ENCODE data around the gene CACNA1F.

CACNA1F gene

GRCh38 chrX:49187526-49187925 is 45.6 kb downstream of the CACNA1F start:
- no peak overlapping the region for H3K23ac ChIP-seq (ENCODE audit: low read length)
- H3K27me3 ChIP-seq (ENCODE audit: insufficient read depth, low read length, poor library complexity): no peaks in the 10 kb centered on the region
- H3K4me2 ChIP-seq (ENCODE audit: low read length): no peak overlapping the region
- H3K4me3 ChIP-seq (ENCODE audit: low read length): no peak overlapping the region
- no peak overlapping the region for H4K5ac ChIP-seq (ENCODE audit: low read length)
- H2BK15ac ChIP-seq (replicated peaks; ENCODE audit: low read depth): no peak overlapping the region
- no peak overlapping the region for H3K27ac ChIP-seq (ENCODE audit: low read depth, low read length)
- WGBS (ENCODE audit: extremely low coverage, insufficient coverage, low lambda C conversion rate): no CpG with 5 or more reads among the region's 10 CpGs
- no peak overlapping the region for H4K8ac ChIP-seq (ENCODE audit: low read depth, low read length)
- no peaks in the 10 kb centered on the region for H3K36me3 ChIP-seq (ENCODE audit: control insufficient read depth, insufficient read depth, low read length)
- H3K79me1 ChIP-seq (ENCODE audit: low read length): no peaks in the 10 kb centered on the region
- no peak overlapping the region for H2BK5ac ChIP-seq (ENCODE audit: low read length)
- peak overlapping the region; percentile 68 for H3K9ac ChIP-seq (ENCODE audit: low read length)
- no peaks in the 10 kb centered on the region for H3K79me2 ChIP-seq (ENCODE audit: control insufficient read depth, insufficient read depth, low read length)
- no peak for DNase-seq
- H2BK120ac ChIP-seq (ENCODE audit: low read depth, low read length): no peak overlapping the region
- H3K4me1 ChIP-seq (ENCODE audit: control insufficient read depth, low read depth, low read length): no peaks in the 10 kb centered on the region
- H3K18ac ChIP-seq (ENCODE audit: low read length): no peak overlapping the region
- no peak overlapping the region for H3K56ac ChIP-seq (ENCODE audit: low read length)
- no peak overlapping the region for H2AK5ac ChIP-seq (ENCODE audit: low read length)
- H3K4ac ChIP-seq (ENCODE audit: low read depth, low read length): no peak overlapping the region

- DNase-seq: peak; percentile 39
- Histone ChIP-seq H3K36me3 (ENCODE audit: control insufficient read depth, insufficient read depth, low read length) (no peaks in the 10 kb centered on the region), H2BK120ac (ENCODE audit: low read depth, low read length) (no peak overlapping the region), H3K4me1 (ENCODE audit: control insufficient read depth, low read depth, low read length) (no peaks in the 10 kb centered on the region), H2BK5ac (ENCODE audit: low read length) (no peak overlapping the region), H3K27me3 (ENCODE audit: insufficient read depth, low read length, poor library complexity) (no peaks in the 10 kb centered on the region), H3K23ac (ENCODE audit: low read length) (no peak overlapping the region), H3K9ac (ENCODE audit: low read length) (peak overlapping the region; percentile 68), H3K4me3 (ENCODE audit: low read length) (no peak overlapping the region), H3K18ac (ENCODE audit: low read length) (peak overlapping the region; percentile 6), H3K79me1 (ENCODE audit: low read length) (no peaks in the 10 kb centered on the region), H3K27ac (ENCODE audit: low read depth, low read length) (no peak overlapping the region), H3K79me2 (ENCODE audit: control insufficient read depth, insufficient read depth, low read length) (no peaks in the 10 kb centered on the region), H2AK5ac (ENCODE audit: low read length) (no peak overlapping the region), H4K5ac (ENCODE audit: low read length) (no peak overlapping the region), H4K8ac (ENCODE audit: low read depth, low read length) (no peak overlapping the region), H3K4me2 (ENCODE audit: low read length) (no peak overlapping the region), H2BK15ac (replicated peaks; ENCODE audit: low read depth) (no peak overlapping the region), H3K56ac (ENCODE audit: low read length) (peak overlapping the region; percentile 81), H3K4ac (ENCODE audit: low read depth, low read length) (no peak overlapping the region)
- no CpG with 5 or more reads among the region's 15 CpGs for WGBS (ENCODE audit: extremely low coverage, insufficient coverage, low lambda C conversion rate)
Observed at GRCh38 chrX:49187028-49187394, 46.1 kb downstream of the CACNA1F start.

DNA sequence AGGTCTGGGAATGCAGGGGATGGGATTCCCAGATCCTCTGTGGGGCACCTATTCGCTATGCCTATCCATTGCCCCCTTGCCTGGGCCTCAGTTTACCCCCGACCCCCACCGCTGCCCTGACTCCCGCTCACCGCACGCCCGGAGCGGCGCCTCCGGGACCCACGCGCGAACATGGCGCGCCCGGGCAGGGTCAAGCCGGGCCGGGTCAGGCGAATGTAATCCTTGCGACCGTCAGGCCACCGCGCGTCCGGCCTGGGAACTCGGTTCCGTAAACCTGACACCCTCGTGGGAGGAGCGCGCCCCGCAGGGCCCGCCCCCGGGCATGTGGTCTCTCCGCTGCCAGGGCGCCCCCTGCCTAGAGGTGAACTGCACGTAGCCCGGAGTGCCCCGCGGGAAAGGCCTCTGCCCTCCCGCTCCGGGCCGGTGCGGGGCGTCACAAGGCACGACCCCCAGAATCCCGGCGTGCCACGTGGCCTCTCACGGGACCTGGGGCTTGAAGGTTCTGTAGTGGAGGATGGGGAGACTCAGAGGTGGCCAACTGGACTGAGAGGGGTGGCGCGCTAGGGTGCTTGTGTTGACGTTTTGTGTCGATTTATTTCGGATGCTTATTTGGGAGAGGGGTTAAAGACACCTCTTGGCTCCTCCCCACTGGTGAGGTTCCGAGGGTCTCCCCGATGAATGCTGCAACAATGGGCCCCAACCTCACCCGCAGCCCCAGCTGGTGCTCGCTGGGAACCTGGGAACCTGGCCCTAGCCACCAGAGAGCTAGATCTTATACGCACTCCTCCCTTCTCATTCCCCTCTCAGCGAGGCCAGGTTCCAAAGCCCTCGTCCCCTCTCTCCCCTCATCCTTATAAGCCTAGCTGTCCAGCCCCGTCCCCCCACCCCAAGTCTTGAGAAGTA is 46.8 kb downstream of the CACNA1F start, which contains the start of gene PRICKLE3:
Gene PRICKLE3 (minus strand): TSS at position 249 of the 903 bp plus-strand sequence. CDS start 76 bp downstream, at position 173.
- WGBS (ENCODE audit: extremely low coverage, insufficient coverage, low lambda C conversion rate): no CpG with 5 or more reads among the region's 62 CpGs
- Histone ChIP-seq H3K56ac (ENCODE audit: low read length) (peak within 1 kb of the TSS; percentile 83), H3K79me2 (ENCODE audit: control insufficient read depth, insufficient read depth, low read length) (no peaks in the 10 kb centered on the region), H4K5ac (ENCODE audit: low read length) (no peak within 1 kb of the TSS), H3K9ac (ENCODE audit: low read length) (peak within 1 kb of the TSS; percentile 78), H2AK5ac (ENCODE audit: low read length) (no peak within 1 kb of the TSS), H3K4me2 (ENCODE audit: low read length) (peak within 1 kb of the TSS; percentile 54), H3K4ac (ENCODE audit: low read depth, low read length) (no peak within 1 kb of the TSS), H2BK120ac (ENCODE audit: low read depth, low read length) (no peak within 1 kb of the TSS), H3K23ac (ENCODE audit: low read length) (no peak within 1 kb of the TSS), H3K18ac (ENCODE audit: low read length) (peak within 1 kb of the TSS; percentile 76), H2BK5ac (ENCODE audit: low read length) (no peak within 1 kb of the TSS), H3K27ac (ENCODE audit: low read depth, low read length) (no peak within 1 kb of the TSS), H4K8ac (ENCODE audit: low read depth, low read length) (no peak within 1 kb of the TSS), H3K4me3 (ENCODE audit: low read length) (peak within 1 kb of the TSS; percentile 63), H3K4me1 (ENCODE audit: control insufficient read depth, low read depth, low read length) (no peaks in the 10 kb centered on the region), H3K79me1 (ENCODE audit: low read length) (no peaks in the 10 kb centered on the region), H3K36me3 (ENCODE audit: control insufficient read depth, insufficient read depth, low read length) (no peaks in the 10 kb centered on the region), H3K27me3 (ENCODE audit: insufficient read depth, low read length, poor library complexity) (no peaks in the 10 kb centered on the region), H2BK15ac (replicated peaks; ENCODE audit: low read depth) (no peak within 1 kb of the TSS)
- peak; percentile 82 for DNase-seq

DNA sequence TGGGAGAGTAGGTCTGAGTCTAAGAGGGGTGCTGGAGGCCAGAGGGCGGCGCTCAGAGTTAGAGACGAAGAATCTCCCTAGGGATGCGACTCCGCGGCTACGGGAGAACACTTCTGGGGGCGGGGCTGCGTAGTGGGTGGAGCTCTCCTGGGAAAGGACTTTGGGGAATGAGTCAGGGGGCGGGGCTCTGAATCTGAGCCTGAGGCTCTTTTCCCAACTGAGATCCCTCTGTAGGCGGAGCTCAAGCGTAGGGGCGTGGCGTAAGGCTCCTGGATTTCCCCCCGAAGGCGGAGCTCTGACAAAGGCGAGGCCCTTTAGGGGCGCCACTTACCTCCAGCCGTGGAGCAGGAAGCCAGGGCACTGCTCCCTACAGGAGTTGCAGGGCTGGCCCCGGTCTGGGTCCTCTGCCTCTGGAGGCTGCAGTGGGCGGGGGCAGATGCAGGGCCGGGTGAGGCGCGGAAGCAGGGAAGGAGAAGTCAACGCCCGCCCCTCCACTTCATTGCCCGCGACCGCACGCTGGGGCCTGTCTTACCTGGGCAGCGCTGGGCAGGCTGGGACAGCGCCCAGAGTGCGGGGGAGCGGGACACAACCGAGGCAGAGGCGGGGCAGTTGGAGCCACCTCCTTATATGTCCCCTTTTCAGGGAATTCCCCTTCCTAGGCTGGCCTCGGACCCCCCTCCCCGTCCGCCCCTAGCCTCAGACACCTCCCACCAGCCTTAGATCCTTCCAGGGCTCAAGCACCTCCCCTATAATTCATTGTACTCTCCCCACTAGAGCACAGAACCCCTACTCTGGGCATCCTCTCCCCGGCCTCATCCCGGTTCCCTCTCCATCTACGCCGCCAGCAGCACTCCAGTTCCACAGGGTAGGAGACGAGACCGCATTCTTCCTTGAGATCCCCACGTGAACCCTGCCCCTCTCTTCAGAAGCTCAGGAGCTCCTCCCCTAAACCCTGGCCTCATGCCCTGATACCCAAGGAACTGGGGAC is 48.6 kb downstream of the CACNA1F start:
- H3K4me1 ChIP-seq (ENCODE audit: control insufficient read depth, low read depth, low read length): no peaks in the 10 kb centered on the region
- H3K9ac ChIP-seq (ENCODE audit: low read length): peak overlapping the region; percentile 66
- no peak overlapping the region for H3K18ac ChIP-seq (ENCODE audit: low read length)
- no peak overlapping the region for H2BK5ac ChIP-seq (ENCODE audit: low read length)
- H3K56ac ChIP-seq (ENCODE audit: low read length): peak overlapping the region; percentile 82
- H4K8ac ChIP-seq (ENCODE audit: low read depth, low read length): no peak overlapping the region
- no peaks in the 10 kb centered on the region for H3K27me3 ChIP-seq (ENCODE audit: insufficient read depth, low read length, poor library complexity)
- H2BK120ac ChIP-seq (ENCODE audit: low read depth, low read length): no peak overlapping the region
- no peak overlapping the region for H2BK15ac ChIP-seq (replicated peaks; ENCODE audit: low read depth)
- peak; percentile 97 for DNase-seq
- peak overlapping the region; percentile 78 for H3K27ac ChIP-seq (ENCODE audit: low read depth, low read length)
- H4K5ac ChIP-seq (ENCODE audit: low read length): no peak overlapping the region
- no peak overlapping the region for H3K23ac ChIP-seq (ENCODE audit: low read length)
- no CpG with 5 or more reads among the region's 46 CpGs for WGBS (ENCODE audit: extremely low coverage, insufficient coverage, low lambda C conversion rate)
- no peaks in the 10 kb centered on the region for H3K79me2 ChIP-seq (ENCODE audit: control insufficient read depth, insufficient read depth, low read length)
- no peak overlapping the region for H3K4ac ChIP-seq (ENCODE audit: low read depth, low read length)
- no peaks in the 10 kb centered on the region for H3K79me1 ChIP-seq (ENCODE audit: low read length)
- no peak overlapping the region for H2AK5ac ChIP-seq (ENCODE audit: low read length)
- H3K4me3 ChIP-seq (ENCODE audit: low read length): no peak overlapping the region
- H3K36me3 ChIP-seq (ENCODE audit: control insufficient read depth, insufficient read depth, low read length): no peaks in the 10 kb centered on the region
- peak overlapping the region; percentile 36 for H3K4me2 ChIP-seq (ENCODE audit: low read length)

DNA sequence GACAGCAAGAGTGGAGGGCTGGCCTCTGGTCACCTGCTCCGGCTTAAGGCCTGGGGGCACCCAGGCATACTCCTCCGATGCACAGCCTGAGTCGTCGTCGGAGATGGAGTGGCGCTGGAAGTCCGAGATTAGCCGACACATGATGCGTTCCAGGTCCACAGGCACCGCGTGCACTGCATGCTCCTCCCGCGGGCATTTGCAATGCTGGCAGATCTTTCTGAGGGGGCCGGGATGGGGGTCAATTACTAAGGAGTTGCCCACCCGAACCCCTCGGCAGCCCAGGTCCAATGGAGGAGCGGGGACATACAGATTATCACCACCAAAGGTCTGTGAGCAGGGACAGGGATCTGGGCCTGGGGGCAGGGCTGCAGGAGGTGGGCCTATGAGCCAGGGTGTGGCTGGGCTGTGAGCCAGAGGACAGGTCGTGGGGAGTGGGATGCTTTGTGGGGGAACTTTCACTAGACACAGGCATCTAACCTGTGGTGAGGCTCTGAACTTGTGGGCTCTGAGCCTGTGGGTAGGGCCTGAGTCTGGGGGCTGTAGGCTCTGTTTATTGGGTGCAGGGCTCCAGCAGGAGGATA is 49.3 kb downstream of the CACNA1F start:
- no peak overlapping the region for H2BK5ac ChIP-seq (ENCODE audit: low read length)
- no peaks in the 10 kb centered on the region for H3K79me1 ChIP-seq (ENCODE audit: low read length)
- no peak overlapping the region for H3K18ac ChIP-seq (ENCODE audit: low read length)
- no peak for DNase-seq
- no peaks in the 10 kb centered on the region for H3K36me3 ChIP-seq (ENCODE audit: control insufficient read depth, insufficient read depth, low read length)
- H3K4ac ChIP-seq (ENCODE audit: low read depth, low read length): no peak overlapping the region
- peak overlapping the region; percentile 36 for H3K9ac ChIP-seq (ENCODE audit: low read length)
- no CpG with 5 or more reads among the region's 18 CpGs for WGBS (ENCODE audit: extremely low coverage, insufficient coverage, low lambda C conversion rate)
- no peak overlapping the region for H4K8ac ChIP-seq (ENCODE audit: low read depth, low read length)
- no peak overlapping the region for H2AK5ac ChIP-seq (ENCODE audit: low read length)
- no peaks in the 10 kb centered on the region for H3K27me3 ChIP-seq (ENCODE audit: insufficient read depth, low read length, poor library complexity)
- H3K4me1 ChIP-seq (ENCODE audit: control insufficient read depth, low read depth, low read length): no peaks in the 10 kb centered on the region
- H2BK15ac ChIP-seq (replicated peaks; ENCODE audit: low read depth): no peak overlapping the region
- H3K79me2 ChIP-seq (ENCODE audit: control insufficient read depth, insufficient read depth, low read length): no peaks in the 10 kb centered on the region
- H2BK120ac ChIP-seq (ENCODE audit: low read depth, low read length): no peak overlapping the region
- H3K27ac ChIP-seq (ENCODE audit: low read depth, low read length): no peak overlapping the region
- no peak overlapping the region for H3K23ac ChIP-seq (ENCODE audit: low read length)
- no peak overlapping the region for H3K4me3 ChIP-seq (ENCODE audit: low read length)
- no peak overlapping the region for H4K5ac ChIP-seq (ENCODE audit: low read length)
- H3K4me2 ChIP-seq (ENCODE audit: low read length): peak overlapping the region; percentile 36
- H3K56ac ChIP-seq (ENCODE audit: low read length): peak overlapping the region; percentile 42
